HG02610 (cell line): ENCODE data around the gene ZEB2.
A peak's percentile ranks its signal among the peaks of the same experiment; 100 is the strongest.

Source experiments
- ATAC-seq: cut with Tn5 transposase; IDR thresholded peaks from one replicate; pipeline ENCODE4 v1.9.1; 2021; ENCODE audit warnings: mild to moderate bottlenecking, moderate library complexity; ENCODE audit not compliant: unreplicated experiment

ZEB2 gene

GRCh38 chr2:144519934-144520731 is at the start of gene ZEB2:
Gene ZEB2 (minus strand): TSS chr2:144520119. CDS start chr2:144517350, 2,769 bp downstream.
- no peak for ATAC-seq

- no peak for ATAC-seq
Measured at GRCh38 chr2:144567745-144568144, 47.8 kb upstream of the ZEB2 start.

GRCh38 chr2:144566448-144566847 is 46.5 kb upstream of the ZEB2 start:
- ATAC-seq: no peak

- no peak for ATAC-seq
Measured at GRCh38 chr2:144560251-144560650, 40.3 kb upstream of the ZEB2 start.

GRCh38 chr2:144559681-144560080 is 39.8 kb upstream of the ZEB2 start:
- no peak for ATAC-seq

GRCh38 chr2:144559242-144559641 is 39.3 kb upstream of the ZEB2 start:
- ATAC-seq: no peak

GRCh38 chr2:144554492-144555210 is 34.7 kb upstream of the ZEB2 start:
- no peak for ATAC-seq

GRCh38 chr2:144553379-144553778 is 33.5 kb upstream of the ZEB2 start:
- no peak for ATAC-seq

GRCh38 chr2:144552821-144553220 is 32.9 kb upstream of the ZEB2 start:
- ATAC-seq: no peak

GRCh38 chr2:144550911-144551310 is 31.0 kb upstream of the ZEB2 start:
- ATAC-seq: no peak

GRCh38 chr2:144550084-144550483 is 30.2 kb upstream of the ZEB2 start:
- no peak for ATAC-seq

GRCh38 chr2:144548532-144549191 is 28.7 kb upstream of the ZEB2 start:
- peak; percentile 56 for ATAC-seq

- no peak for ATAC-seq
Measured at GRCh38 chr2:144548088-144548487, 28.2 kb upstream of the ZEB2 start.

- ATAC-seq: no peak
Measured at GRCh38 chr2:144547494-144547893, 27.6 kb upstream of the ZEB2 start.

- ATAC-seq: no peak
Measured at GRCh38 chr2:144546933-144547332, 27.0 kb upstream of the ZEB2 start.

GRCh38 chr2:144545787-144546186 is 25.9 kb upstream of the ZEB2 start:
- no peak for ATAC-seq

- ATAC-seq: no peak
Measured at GRCh38 chr2:144544053-144544452, 24.1 kb upstream of the ZEB2 start.

GRCh38 chr2:144541396-144541795 is 21.5 kb upstream of the ZEB2 start:
- no peak for ATAC-seq

- ATAC-seq: no peak
Measured at GRCh38 chr2:144539289-144539782, 19.4 kb upstream of the ZEB2 start.

- no peak for ATAC-seq
Measured at GRCh38 chr2:144535300-144535699, 15.4 kb upstream of the ZEB2 start.

- no peak for ATAC-seq
Measured at GRCh38 chr2:144533221-144533620, 13.3 kb upstream of the ZEB2 start.

- no peak for ATAC-seq
Measured at GRCh38 chr2:144530596-144530995, 10.7 kb upstream of the ZEB2 start.
